HepG2 (cell line): ENCODE results near the gene SCAI. TPM values are rescaled to one million over a fixed set of nuclear protein-coding genes. Genes with fewer than 3 reads are reported as not detected.
A peak's percentile ranks its signal among the peaks of the same experiment; 100 is the strongest.

Experiments
- ATAC-seq: fragments of 200-7000 bp; cut with Tn5 transposase; 3 replicates; pipeline ENCODE4 v1.9.1; 2020; ENCODE audit warnings: mild to moderate bottlenecking, moderate library complexity
- BruUV-seq: library from RNA; stranded (reverse); fragments of 400-500 nt; replicated peaks from 2 replicates; lab custom pipeline; 2021; lab: Mats Ljungman, UMichigan
- CTCF ChIA-PET: fragments of 300-600 bp; formaldehyde crosslinking; extraction: SDS; loops from one replicate; lab custom pipeline; 2021; ENCODE audit warnings: low total read pairs, inconsistent platforms, low intra/inter-chr PET ratio; lab: Yijun Ruan, JAX
- POLR2A ChIA-PET: fragments of 350-600 bp; sonication (Branson Sonifier 250); formaldehyde crosslinking; loops from one replicate; lab custom pipeline; 2020; ENCODE audit warnings: antibody characterized with exemption, inconsistent platforms; lab: Yijun Ruan, JAX
- DNase-seq: peaks from one replicate; pipeline ENCODE4 v3.0.0-alpha.2; 2015; ENCODE audit warnings: low spot score
- FAIRE-seq: peaks from 3 replicates; lab custom pipeline; 2011; peaks lifted over from hg19 to GRCh38; lab: Jason Lieb, UNC
- H2AFZ ChIP-seq: one replicate; pipeline ENCODE4 v1.6.1; 2011; ENCODE audit warnings: low read length, inconsistent platforms
- H3K27ac ChIP-seq: fragments of 300-600 bp; 3 replicates; pipeline ENCODE4 v1.8.0; 2011; ENCODE audit warnings: mixed run types, mild to moderate bottlenecking, mixed read lengths, low read length, inconsistent platforms; ENCODE audit not compliant: insufficient read depth; ENCODE audit errors: extremely low read length
- H3K27me3 ChIP-seq, 2 experiments: fragments of 200-600 bp in 1 of 2; 2 replicates in 1 of 2; 3 replicates in 1 of 2; pipeline versions ENCODE4 v1.6.0 to v1.8.0; 2011; ENCODE audit warnings: low read length in 2 of 2, mild to moderate bottlenecking in 2 of 2, moderate library complexity in 2 of 2, inconsistent platforms in 1 of 2; ENCODE audit not compliant: insufficient read depth in 2 of 2, control insufficient read depth in 1 of 2
- H3K36me3 ChIP-seq, 2 experiments: fragments of 200-600 bp in 1 of 2; replicated peaks in 1 of 2; 2 replicates in 1 of 2; 3 replicates in 1 of 2; pipeline versions ENCODE4 v1.5.1 to v1.8.0; 2011; ENCODE audit warnings: low read length in 2 of 2, inconsistent platforms in 1 of 2; ENCODE audit not compliant: insufficient read depth in 2 of 2, control insufficient read depth in 1 of 2
- H3K4me1 ChIP-seq: 2 replicates; pipeline ENCODE4 v1.5.1; 2012; ENCODE audit warnings: low read length, inconsistent platforms; ENCODE audit not compliant: insufficient read depth
- H3K4me2 ChIP-seq: 2 replicates; pipeline ENCODE4 v1.6.0; 2011; ENCODE audit warnings: low read depth, low read length, inconsistent platforms
- H3K4me3 ChIP-seq, 3 experiments: fragments of 200-600 bp in 1 of 3; sonication (generic), shearing (Covaris generic) in 1 of 3; replicated peaks in 1 of 3; 2 replicates each; pipeline ENCODE4 v1.5.1; 2011 to 2016; ENCODE audit warnings: low read length in 3 of 3, inconsistent platforms in 2 of 3, low read depth in 2 of 3, mild to moderate bottlenecking in 2 of 3, control low read depth in 1 of 3, mixed read lengths in 1 of 3; ENCODE audit not compliant: insufficient read depth in 1 of 3
- H3K79me2 ChIP-seq: one replicate; pipeline ENCODE4 v1.6.1; 2011; ENCODE audit warnings: low read length, inconsistent platforms; ENCODE audit not compliant: insufficient read depth
- H3K9ac ChIP-seq: 2 replicates; pipeline ENCODE4 v1.6.0; 2011; ENCODE audit warnings: mild to moderate bottlenecking, low read depth, low read length, inconsistent platforms; ENCODE audit not compliant: insufficient read depth
- H3K9me3 ChIP-seq: 2 replicates; pipeline ENCODE4 v1.5.1; 2012; ENCODE audit warnings: mild to moderate bottlenecking, low read length
- H4K20me1 ChIP-seq: 2 replicates; pipeline ENCODE4 v1.6.0; 2011; ENCODE audit warnings: inconsistent platforms, mild to moderate bottlenecking, low read length, moderate library complexity; ENCODE audit not compliant: insufficient read depth
- ARNT2 ChIP-seq: sonication (generic); formaldehyde crosslinking; IDR thresholded peaks from 2 replicates; pipeline ENCODE4 v1.8.0; 2022; ENCODE audit warnings: mild to moderate bottlenecking, low read depth, missing genetic modification reagents, moderate library complexity
- CBX5 ChIP-seq: sonication (generic); formaldehyde crosslinking; IDR thresholded peaks from 2 replicates; pipeline ENCODE4 v1.4.0; 2020; ENCODE audit warnings: missing genetic modification reagents, borderline replicate concordance
- ELF1 ChIP-seq: sonication (generic); formaldehyde crosslinking; IDR thresholded peaks from 2 replicates; pipeline ENCODE4 v1.4.0; 2020; ENCODE audit warnings: missing genetic modification reagents
- IRF9 ChIP-seq: sonication (generic); formaldehyde crosslinking; IDR thresholded peaks from 2 replicates; pipeline ENCODE4 v1.8.0; 2022; ENCODE audit warnings: missing genetic modification reagents, mild to moderate bottlenecking, borderline replicate concordance
- MED8 ChIP-seq: sonication (generic); formaldehyde crosslinking; IDR thresholded peaks from 2 replicates; pipeline ENCODE4 v1.8.1; 2023; ENCODE audit warnings: mild to moderate bottlenecking, missing genetic modification reagents; ENCODE audit not compliant: insufficient replicate concordance
- NCOA1 ChIP-seq: sonication (generic); formaldehyde crosslinking; IDR thresholded peaks from 2 replicates; pipeline ENCODE4 v1.9.0; 2021; ENCODE audit warnings: missing genetic modification reagents
- NCOA2 ChIP-seq: sonication (generic); formaldehyde crosslinking; IDR thresholded peaks from 2 replicates; pipeline ENCODE4 v1.8.0; 2022; ENCODE audit warnings: inconsistent platforms
- POGZ ChIP-seq: sonication (generic); formaldehyde crosslinking; IDR thresholded peaks from 2 replicates; pipeline ENCODE4 v1.4.0; 2020; ENCODE audit warnings: mild to moderate bottlenecking, missing genetic modification reagents
- PRPF4 ChIP-seq: fragments of 200-400 bp; formaldehyde crosslinking; IDR thresholded peaks from 2 replicates; pipeline ENCODE4 v1.6.1; 2016; ENCODE audit warnings: low read length, low read depth; ENCODE audit not compliant: poor library complexity, severe bottlenecking
- ZBTB38 ChIP-seq: sonication (generic); formaldehyde crosslinking; IDR thresholded peaks from 2 replicates; pipeline ENCODE4 v1.5.1; 2020; ENCODE audit warnings: mild to moderate bottlenecking, missing genetic modification reagents
- ZNF607 ChIP-seq: sonication (generic); formaldehyde crosslinking; IDR thresholded peaks from 2 replicates; pipeline ENCODE4 v1.5.1; 2020; ENCODE audit warnings: missing genetic modification reagents, mild to moderate bottlenecking, borderline replicate concordance
- ZNF670 ChIP-seq: sonication (generic); formaldehyde crosslinking; IDR thresholded peaks from 2 replicates; pipeline ENCODE4 v1.8.0; 2022; ENCODE audit warnings: mild to moderate bottlenecking, missing genetic modification reagents, borderline replicate concordance
- ZNF678 ChIP-seq: sonication (generic); formaldehyde crosslinking; IDR thresholded peaks from 2 replicates; pipeline ENCODE4 v1.4.0; 2020; ENCODE audit warnings: mild to moderate bottlenecking, missing genetic modification reagents
- ZNF878 ChIP-seq: sonication (generic); formaldehyde crosslinking; IDR thresholded peaks from 2 replicates; pipeline ENCODE4 v1.8.1; 2023; ENCODE audit warnings: mild to moderate bottlenecking, missing genetic modification reagents, moderate library complexity
- WGBS: methylation state at CpG from one replicate; pipeline ENCODE4 v1.1.6; 2017; ENCODE audit warnings: low lambda C conversion rate; 5-methylcytosine and 5-hydroxymethylcytosine counted together
- in situ Hi-C: cut with HindIII; loops from 2 replicates; pipeline ENCODE4 v1.10.0; 2017; ENCODE audit warnings: low pct_unique_long_range_greater_than_20kb; ENCODE audit not compliant: extremely low pct_ligation_motif_present
- intact Hi-C: fragments of 100-400 bp; cut with micrococcal nuclease; formaldehyde crosslinking; loops from one replicate; pipeline ENCODE4 v1.10.0; 2022; ENCODE audit not compliant: unreplicated experiment
- polyA plus RNA-seq, 8 experiments: library from polyadenylated mRNA; depleted of rRNA in 3 of 8; stranded (reverse) in 7 of 8; unstranded in 1 of 8; fragments of >200 nt; fragmentation: Illumina TruSeq in 4 of 8; extraction: Trizol in 4 of 8; gene quantifications; 2 replicates each; pipeline versions ENCODE4 v1.2.1 to v1.2.3, GENCODE V29; 2011 to 2016; ENCODE audit warnings: low read depth in 4 of 8, missing spikeins in 1 of 8, mixed read lengths in 1 of 8; ENCODE audit not compliant: insufficient read depth in 1 of 8
- total RNA-seq, 5 experiments: library from RNA; depleted of rRNA; stranded (reverse); fragments of >200 nt; fragmentation: Illumina TruSeq; extraction: Trizol; gene quantifications; 2 replicates each; pipeline ENCODE4 v1.2.3, GENCODE V29; 2016; ENCODE audit warnings: low read depth in 1 of 5
- TF ChIP-seq, protein P1 (sequence below): fragments of 450-650 bp; IDR thresholded peaks from 2 replicates; pipeline ENCODE4 v1.6.1; 2016
- TF ChIP-seq, protein P2 (sequence below): sonication (generic); formaldehyde crosslinking; IDR thresholded peaks from 2 replicates; pipeline ENCODE4 v1.8.1; 2022; ENCODE audit warnings: mild to moderate bottlenecking, missing genetic modification reagents
- TF ChIP-seq, protein P3 (sequence below): sonication (generic); formaldehyde crosslinking; IDR thresholded peaks from 2 replicates; pipeline ENCODE4 v1.4.0; 2020; ENCODE audit warnings: missing genetic modification reagents

Gene SCAI
- total and polyA plus RNA-seq, 2 of the 13 experiments (the other 11 are each of a cell fraction or from before 2014, with no cell fraction given) = 4.4 to 8.4 TPM

DNA sequence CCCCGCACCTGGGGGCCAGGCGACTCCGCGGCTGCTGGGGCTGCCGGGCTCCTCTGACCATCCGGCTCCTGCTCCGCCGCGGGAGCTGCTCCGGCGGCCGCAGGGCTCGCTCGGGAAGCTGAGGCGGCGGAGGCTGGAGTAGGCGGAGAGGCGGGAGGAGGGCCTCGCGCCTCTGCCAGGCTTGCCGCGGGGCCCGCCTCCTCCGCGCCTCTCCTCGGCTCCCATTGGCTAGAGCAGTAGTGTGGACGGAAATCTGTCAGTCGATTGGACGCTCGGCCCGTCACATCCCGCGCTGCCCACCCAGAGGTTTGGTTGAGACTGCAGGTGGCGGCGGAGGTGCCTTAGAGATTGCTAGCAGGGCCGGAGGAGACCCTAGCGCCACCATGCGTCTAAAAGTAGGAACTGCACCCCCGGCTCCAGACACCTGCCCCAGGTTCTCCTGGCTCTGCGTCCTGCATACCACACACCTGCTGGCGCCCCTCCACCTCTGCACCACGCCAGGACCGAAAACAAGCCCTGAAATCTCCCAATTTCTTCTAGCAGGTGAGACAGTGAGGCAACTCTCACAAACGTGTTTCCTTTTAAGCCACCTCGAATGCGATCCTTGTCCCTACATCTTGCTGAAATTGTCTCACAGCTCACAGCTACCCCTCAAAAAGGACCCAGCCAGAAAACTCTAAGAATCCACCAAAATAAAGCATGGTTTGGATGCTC, at the start of gene SCAI (continued):
- peak; percentile 62 for TF ChIP-seq POGZ (CRISPR knock-in tag)
- peak; percentile 36; the same call in 1 of the 2 replicates for TF ChIP-seq ZNF678 (CRISPR knock-in tag)
- TF ChIP-seq, protein P1, sequence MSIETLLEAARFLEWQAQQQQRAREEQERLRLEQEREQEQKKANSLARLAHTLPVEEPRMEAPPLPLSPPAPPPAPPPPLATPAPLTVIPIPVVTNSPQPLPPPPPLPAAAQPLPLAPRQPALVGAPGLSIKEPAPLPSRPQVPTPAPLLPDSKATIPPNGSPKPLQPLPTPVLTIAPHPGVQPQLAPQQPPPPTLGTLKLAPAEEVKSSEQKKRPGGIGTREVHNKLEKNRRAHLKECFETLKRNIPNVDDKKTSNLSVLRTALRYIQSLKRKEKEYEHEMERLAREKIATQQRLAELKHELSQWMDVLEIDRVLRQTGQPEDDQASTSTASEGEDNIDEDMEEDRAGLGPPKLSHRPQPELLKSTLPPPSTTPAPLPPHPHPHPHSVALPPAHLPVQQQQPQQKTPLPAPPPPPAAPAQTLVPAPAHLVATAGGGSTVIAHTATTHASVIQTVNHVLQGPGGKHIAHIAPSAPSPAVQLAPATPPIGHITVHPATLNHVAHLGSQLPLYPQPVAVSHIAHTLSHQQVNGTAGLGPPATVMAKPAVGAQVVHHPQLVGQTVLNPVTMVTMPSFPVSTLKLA = no peak
- no peak for TF ChIP-seq ARNT2 (CRISPR knock-in tag)
- TF ChIP-seq IRF9 = no peak; the same call in 1 of the 2 replicates

DNA sequence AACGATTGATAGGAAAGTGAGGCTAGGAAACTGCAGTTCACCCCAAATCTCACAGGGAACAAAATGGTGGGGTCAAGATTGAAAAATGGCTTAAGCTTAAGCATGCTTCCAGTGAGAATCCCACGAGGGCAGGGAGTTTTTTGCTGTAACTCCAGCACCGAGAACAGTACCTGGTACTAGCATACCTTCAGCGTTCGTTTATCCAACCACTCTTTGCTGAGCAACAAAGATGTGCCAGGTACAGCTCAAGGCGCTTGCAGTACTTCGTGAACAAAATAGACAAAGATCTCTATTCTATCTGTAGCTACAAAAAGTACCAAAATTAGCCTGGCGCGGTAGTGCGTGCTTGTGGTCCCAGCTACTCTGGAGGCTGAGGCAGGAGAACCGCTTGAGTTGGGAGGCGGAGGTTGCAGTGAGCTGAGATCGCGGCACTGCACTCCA, 47.1 kb upstream of the SCAI start:
- H3K27ac ChIP-seq = peak overlapping the region; percentile 72
- ChIA-PET POLR2A (interaction anchor here (0.8 to 3.2 kb wide), 3 partner anchors 9 to 72 kb away, joined by 3 to 29 read pairs (median 11); partner anchors contain the start of genes GAPVD1, HSPA5 and RABEPK), CTCF (no interaction called here)
- in situ Hi-C loops = no loop called here
- H4K20me1 ChIP-seq = no peaks in the 10 kb centered on the region
- H3K36me3 ChIP-seq = no peaks in the 10 kb centered on the region
- H3K27me3 ChIP-seq = no peaks in the 10 kb centered on the region; a peak in 1 of 5 replicates
- peak overlapping the region; percentile 86 for H2AFZ ChIP-seq
- ATAC-seq (no peak), FAIRE-seq (no peak), DNase-seq (no peak)
- peak overlapping the region; percentile 98 for H3K9ac ChIP-seq
- peaks cover 36% of the 10 kb centered on the region for H3K79me2 ChIP-seq
- intact Hi-C loops = no loop called here
- peak overlapping the region; percentile 91 to 100 (median 98) for H3K4me3 ChIP-seq
- peaks cover 57% of the 10 kb centered on the region for H3K4me1 ChIP-seq
- WGBS = 67% methylated on average over 14 of the region's 14 CpGs
- TSS peak; percentile 94 for BruUV-seq
- no peaks in the 10 kb centered on the region for H3K9me3 ChIP-seq
- H3K4me2 ChIP-seq = peak overlapping the region; percentile 84
- TF ChIP-seq ZBTB38 (peak; percentile 93), ELF1 (CRISPR knock-in tag) (no peak), MED8 (CRISPR knock-in tag) (no peak), CBX5 (CRISPR knock-in tag) (0 out of 2 replicates have a peak, but pooled peaks have one; percentile 44), ZNF878 (CRISPR knock-in tag) (0 out of 2 replicates have a peak, but pooled peaks have one; percentile 4), ZNF670 (CRISPR knock-in tag) (no peak), NCOA1 (CRISPR knock-in tag) (0 out of 2 replicates have a peak, but pooled peaks have one; percentile 20), NCOA2 (CRISPR knock-in tag) (no peak), ZNF607 (CRISPR knock-in tag) (no peak), PRPF4 (peak; percentile 27)
- TF ChIP-seq, protein P2, sequence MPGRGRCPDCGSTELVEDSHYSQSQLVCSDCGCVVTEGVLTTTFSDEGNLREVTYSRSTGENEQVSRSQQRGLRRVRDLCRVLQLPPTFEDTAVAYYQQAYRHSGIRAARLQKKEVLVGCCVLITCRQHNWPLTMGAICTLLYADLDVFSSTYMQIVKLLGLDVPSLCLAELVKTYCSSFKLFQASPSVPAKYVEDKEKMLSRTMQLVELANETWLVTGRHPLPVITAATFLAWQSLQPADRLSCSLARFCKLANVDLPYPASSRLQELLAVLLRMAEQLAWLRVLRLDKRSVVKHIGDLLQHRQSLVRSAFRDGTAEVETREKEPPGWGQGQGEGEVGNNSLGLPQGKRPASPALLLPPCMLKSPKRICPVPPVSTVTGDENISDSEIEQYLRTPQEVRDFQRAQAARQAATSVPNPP = 0 out of 2 replicates have a peak, but pooled peaks have one; percentile 20
- TF ChIP-seq, protein P3, sequence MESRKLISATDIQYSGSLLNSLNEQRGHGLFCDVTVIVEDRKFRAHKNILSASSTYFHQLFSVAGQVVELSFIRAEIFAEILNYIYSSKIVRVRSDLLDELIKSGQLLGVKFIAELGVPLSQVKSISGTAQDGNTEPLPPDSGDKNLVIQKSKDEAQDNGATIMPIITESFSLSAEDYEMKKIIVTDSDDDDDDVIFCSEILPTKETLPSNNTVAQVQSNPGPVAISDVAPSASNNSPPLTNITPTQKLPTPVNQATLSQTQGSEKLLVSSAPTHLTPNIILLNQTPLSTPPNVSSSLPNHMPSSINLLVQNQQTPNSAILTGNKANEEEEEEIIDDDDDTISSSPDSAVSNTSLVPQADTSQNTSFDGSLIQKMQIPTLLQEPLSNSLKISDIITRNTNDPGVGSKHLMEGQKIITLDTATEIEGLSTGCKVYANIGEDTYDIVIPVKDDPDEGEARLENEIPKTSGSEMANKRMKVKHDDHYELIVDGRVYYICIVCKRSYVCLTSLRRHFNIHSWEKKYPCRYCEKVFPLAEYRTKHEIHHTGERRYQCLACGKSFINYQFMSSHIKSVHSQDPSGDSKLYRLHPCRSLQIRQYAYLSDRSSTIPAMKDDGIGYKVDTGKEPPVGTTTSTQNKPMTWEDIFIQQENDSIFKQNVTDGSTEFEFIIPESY (CRISPR knock-in tag) = peak; percentile 71; the same call in 1 of the 2 replicates
